Natural killer cell (primary cell): ENCODE results near the gene TBXA2R. TPM values are rescaled to one million over a fixed set of nuclear protein-coding genes. Genes with fewer than 3 reads are reported as not detected.
A peak's percentile ranks its signal among the peaks of the same experiment; 100 is the strongest.

Source experiments
- ATAC-seq, 3 donors: fragments of 150-1000 bp in 2 of 3; fragments of 200-7000 bp in 1 of 3; cut with Tn5 transposase; 1 replicate in 1 of 3; 2 replicates in 2 of 3; pipeline ENCODE4 v1.10.0; 2021; ENCODE audit warnings: mild to moderate bottlenecking in 2 of 3, moderate library complexity in 2 of 3
- DNase-seq, 2 donors: peaks; one replicate each; pipeline versions ENCODE4 v3.0.0 to v3.0.0-alpha.2; 2013 to 2021; ENCODE audit warnings: mixed read lengths in 1 of 2
- H3K27ac ChIP-seq: one replicate; pipeline ENCODE4 v1.5.1; 2013; ENCODE audit warnings: mild to moderate bottlenecking, low read length
- H3K27me3 ChIP-seq: one replicate; pipeline ENCODE4 v1.6.1; 2013; ENCODE audit warnings: low read length; ENCODE audit not compliant: control insufficient read depth, insufficient read depth
- H3K36me3 ChIP-seq: one replicate; pipeline ENCODE4 v1.6.1; 2013; ENCODE audit warnings: low read length; ENCODE audit not compliant: control insufficient read depth, insufficient read depth
- H3K4me1 ChIP-seq: one replicate; pipeline ENCODE4 v1.6.1; 2013; ENCODE audit warnings: low read length; ENCODE audit not compliant: control insufficient read depth, insufficient read depth
- H3K4me3 ChIP-seq: one replicate; pipeline ENCODE4 v1.5.1; 2013; ENCODE audit warnings: low read length
- H3K9me3 ChIP-seq: one replicate; pipeline ENCODE4 v1.6.1; 2013; ENCODE audit warnings: low read length; ENCODE audit not compliant: control insufficient read depth, insufficient read depth
- H3K27ac Mint-ChIP-seq, 2 donors: one replicate each; pipeline ENCODE4 v1.8.0; 2022; ENCODE audit warnings: mild to moderate bottlenecking in 2 of 2, mixed read lengths in 2 of 2, moderate library complexity in 1 of 2
- H3K27me3 Mint-ChIP-seq, 2 donors: one replicate each; pipeline ENCODE4 v1.8.0; 2022; ENCODE audit warnings: low read depth in 2 of 2, mixed read lengths in 2 of 2
- H3K36me3 Mint-ChIP-seq: one replicate; pipeline ENCODE4 v1.8.0; 2022; ENCODE audit warnings: mixed read lengths
- H3K4me1 Mint-ChIP-seq, 2 donors: one replicate each; pipeline ENCODE4 v1.8.0; 2022; ENCODE audit warnings: mixed read lengths in 2 of 2
- H3K4me3 Mint-ChIP-seq: one replicate; pipeline ENCODE4 v1.8.0; 2022; ENCODE audit warnings: mild to moderate bottlenecking, moderate library complexity, mixed read lengths
- H3K9me3 Mint-ChIP-seq, 2 donors: one replicate each; pipeline ENCODE4 v1.8.0; 2022; ENCODE audit warnings: mixed read lengths in 2 of 2
- WGBS: methylation state at CpG from one replicate; pipeline ENCODE4 v1.1.7; 2013; ENCODE audit warnings: missing lambda C conversion rate; ENCODE audit not compliant: insufficient coverage; 5-methylcytosine and 5-hydroxymethylcytosine counted together
- intact Hi-C: fragments of 100-400 bp; cut with micrococcal nuclease; formaldehyde crosslinking; loops from one replicate; pipeline ENCODE4 v1.14.2; 2022
- total RNA-seq, 4 donors: library from RNA; stranded (reverse); fragments of 120-200 nt in 1 of 4; gene quantifications; one replicate each; pipeline versions ENCODE4 v1.2.3 to v1.2.4, GENCODE V29; 2013 to 2022
- TF ChIP-seq, protein P1 (sequence below): fragments of 200-600 bp; IDR thresholded peaks from one replicate; pipeline ENCODE4 v1.8.0; 2022; ENCODE audit warnings: antibody characterized with exemption

The TBXA2R gene
- total RNA-seq, 3 donors from 2014 or later (not counting 1 experiment from before 2014, with no cell fraction given): 1.4 to 2.1 (median 2.1) TPM

GRCh38 chr19:3618811-3619630 lies 12.3 kb upstream of the TBXA2R start:
- DNase-seq (no peak), ATAC-seq (no peak)
- no peak overlapping the region for H3K27ac ChIP-seq
- Mint-ChIP-seq H3K9me3 (no peaks in the 10 kb centered on the region), H3K4me1 (peaks cover 0 to 6% of the 10 kb centered on the region in 2 donors), H3K36me3 (no peaks in the 10 kb centered on the region), H3K27me3 (no peaks in the 10 kb centered on the region), H3K4me3 (no peak overlapping the region), H3K27ac (no peak overlapping the region)
- intact Hi-C loops: loop anchor here (1.0 kb wide), 1 partner anchor 74 kb away; no protein-coding TSS in a partner anchor
- no peak overlapping the region for H3K4me3 ChIP-seq
- no peaks in the 10 kb centered on the region for H3K27me3 ChIP-seq
- H3K4me1 ChIP-seq: peaks cover 11% of the 10 kb centered on the region
- WGBS: 94% methylated on average over 31 of the region's 31 CpGs
- H3K9me3 ChIP-seq: no peaks in the 10 kb centered on the region
- peaks cover 46% of the 10 kb centered on the region for H3K36me3 ChIP-seq
- TF ChIP-seq, protein P1, sequence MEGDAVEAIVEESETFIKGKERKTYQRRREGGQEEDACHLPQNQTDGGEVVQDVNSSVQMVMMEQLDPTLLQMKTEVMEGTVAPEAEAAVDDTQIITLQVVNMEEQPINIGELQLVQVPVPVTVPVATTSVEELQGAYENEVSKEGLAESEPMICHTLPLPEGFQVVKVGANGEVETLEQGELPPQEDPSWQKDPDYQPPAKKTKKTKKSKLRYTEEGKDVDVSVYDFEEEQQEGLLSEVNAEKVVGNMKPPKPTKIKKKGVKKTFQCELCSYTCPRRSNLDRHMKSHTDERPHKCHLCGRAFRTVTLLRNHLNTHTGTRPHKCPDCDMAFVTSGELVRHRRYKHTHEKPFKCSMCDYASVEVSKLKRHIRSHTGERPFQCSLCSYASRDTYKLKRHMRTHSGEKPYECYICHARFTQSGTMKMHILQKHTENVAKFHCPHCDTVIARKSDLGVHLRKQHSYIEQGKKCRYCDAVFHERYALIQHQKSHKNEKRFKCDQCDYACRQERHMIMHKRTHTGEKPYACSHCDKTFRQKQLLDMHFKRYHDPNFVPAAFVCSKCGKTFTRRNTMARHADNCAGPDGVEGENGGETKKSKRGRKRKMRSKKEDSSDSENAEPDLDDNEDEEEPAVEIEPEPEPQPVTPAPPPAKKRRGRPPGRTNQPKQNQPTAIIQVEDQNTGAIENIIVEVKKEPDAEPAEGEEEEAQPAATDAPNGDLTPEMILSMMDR: no peak

DNA sequence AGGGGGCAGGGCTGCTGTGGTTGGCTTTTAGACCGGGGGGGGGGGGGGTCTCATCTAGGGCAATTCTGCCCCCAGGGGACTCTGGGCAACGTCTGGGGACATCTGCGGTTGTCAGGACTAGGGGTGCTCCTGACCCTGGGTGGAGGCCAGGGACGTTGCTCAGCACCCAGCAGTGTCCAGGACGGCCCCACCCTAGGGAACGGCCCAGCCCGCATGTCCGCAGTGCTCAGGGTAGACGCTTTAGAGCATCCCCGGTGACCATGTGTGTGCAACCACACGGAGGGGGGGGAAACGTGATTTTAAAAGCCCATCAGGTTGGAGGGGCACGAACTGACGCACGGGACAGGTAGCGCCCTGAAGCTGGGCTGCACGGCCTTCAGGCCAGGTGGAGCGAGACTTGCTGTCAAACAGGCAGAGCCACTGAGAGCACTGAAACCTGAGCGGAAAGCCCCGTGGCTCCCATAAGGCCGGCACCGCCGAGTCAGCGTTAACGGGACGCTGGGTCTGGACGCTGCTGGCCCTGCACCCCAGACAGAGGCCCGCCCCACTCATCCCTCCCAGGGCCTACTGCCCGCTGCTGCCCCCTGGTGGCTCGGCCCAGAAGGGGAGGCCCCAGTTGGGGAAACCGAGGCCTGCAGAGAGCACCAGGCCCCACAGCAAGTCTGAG lies 11.6 kb upstream of the TBXA2R start:
- TF ChIP-seq, protein P1: peak; percentile 74
- intact Hi-C loops: loop anchor here (1.0 kb wide), 1 partner anchor 73 kb away; no protein-coding TSS in a partner anchor
- no peak overlapping the region for H3K27ac ChIP-seq
- H3K4me3 ChIP-seq: no peak overlapping the region
- H3K27me3 ChIP-seq: no peaks in the 10 kb centered on the region
- H3K4me1 Mint-ChIP-seq: peaks cover 0 to 5% of the 10 kb centered on the region in 2 donors
- H3K27ac Mint-ChIP-seq: no peak overlapping the region
- no peaks in the 10 kb centered on the region for H3K9me3 Mint-ChIP-seq
- no peak overlapping the region for H3K4me3 Mint-ChIP-seq
- no peaks in the 10 kb centered on the region for H3K36me3 Mint-ChIP-seq
- peaks cover 50% of the 10 kb centered on the region for H3K36me3 ChIP-seq
- H3K4me1 ChIP-seq: peaks cover 11% of the 10 kb centered on the region
- peak; percentile 41 to 67 for DNase-seq
- no peaks in the 10 kb centered on the region for H3K9me3 ChIP-seq
- peak; percentile 65 to 85 (median 77) for ATAC-seq
- no peaks in the 10 kb centered on the region for H3K27me3 Mint-ChIP-seq
- 56% methylated on average over 31 of the region's 31 CpGs for WGBS

- Mint-ChIP-seq H3K9me3 (no peaks in the 10 kb centered on the region), H3K36me3 (no peaks in the 10 kb centered on the region), H3K27me3 (no peaks in the 10 kb centered on the region), H3K4me1 (peaks cover 0 to under 1% of the 10 kb centered on the region in 2 donors), H3K4me3 (no peak overlapping the region), H3K27ac (peak overlapping the region in 1 of 2 donors; percentile 66)
- intact Hi-C loops: no loop called here
- DNase-seq (peak in 1 of 2 donors; percentile 41), ATAC-seq (no peak)
- TF ChIP-seq, protein P1: no peak
- H3K4me1 ChIP-seq: peaks cover 11% of the 10 kb centered on the region
- H3K9me3 ChIP-seq: no peaks in the 10 kb centered on the region
- 40% methylated on average over 19 of the region's 19 CpGs for WGBS
- no peaks in the 10 kb centered on the region for H3K27me3 ChIP-seq
- H3K4me3 ChIP-seq: no peak overlapping the region
- H3K27ac ChIP-seq: no peak overlapping the region
- peaks cover 47% of the 10 kb centered on the region for H3K36me3 ChIP-seq
Observed at GRCh38 chr19:3617463-3617862, 10.8 kb upstream of the TBXA2R start.
